Caco-2 (cell line): Measurements from ENCODE around the gene NEFH. TPM values are rescaled to one million over a fixed set of nuclear protein-coding genes. Genes with fewer than 3 reads are reported as not detected.

ENCODE experiments used
- BruUV-seq: library from RNA; stranded (reverse); fragments of 400-500 nt; replicated peaks from 2 replicates; lab custom pipeline; 2021; lab: Mats Ljungman, UMichigan
- CTCF ChIA-PET: fragments of 300-600 bp; sonication (Branson Sonifier 250); formaldehyde crosslinking; loops from one replicate; lab custom pipeline; 2022; ENCODE audit warnings: antibody characterized with exemption; lab: Charles Lee
- POLR2A ChIA-PET: fragments of 300-600 bp; sonication (Branson Sonifier 250); formaldehyde crosslinking; loops from one replicate; lab custom pipeline; 2022; ENCODE audit warnings: antibody characterized with exemption; lab: Charles Lee
- DNase-seq, 2 experiments: peaks; one replicate each; pipeline versions ENCODE4 v3.0.0 to v3.0.0-alpha.2; 2020 to 2022
- H3K27me3 ChIP-seq: replicated peaks from 2 replicates; pipeline ENCODE4 v1.6.0; 2011; ENCODE audit warnings: low read length; ENCODE audit not compliant: control insufficient read depth, insufficient read depth
- H3K36me3 ChIP-seq: 2 replicates; pipeline ENCODE4 v1.5.1; 2011; ENCODE audit warnings: low read length; ENCODE audit not compliant: control insufficient read depth, insufficient read depth
- H3K4me1 ChIP-seq: fragments of 250-450 bp; sonication (Bioruptor Pico); 2 replicates; pipeline ENCODE4 v1.5.1; 2020; ENCODE audit warnings: mild to moderate bottlenecking
- H3K4me3 ChIP-seq: 2 replicates; pipeline ENCODE4 v1.5.1; 2011; ENCODE audit warnings: low read depth, mild to moderate bottlenecking, control low read depth, low read length
- H3K9me3 ChIP-seq: fragments of 250-450 bp; sonication (Bioruptor Pico); 2 replicates; pipeline ENCODE4 v1.5.1; 2020; ENCODE audit warnings: mild to moderate bottlenecking, moderate library complexity
- H3K27ac Mint-ChIP-seq: one replicate; pipeline ENCODE4 v1.8.0; 2022; ENCODE audit warnings: mixed read lengths; ENCODE audit not compliant: unreplicated experiment
- H3K27me3 Mint-ChIP-seq: one replicate; pipeline ENCODE4 v1.8.0; 2022; ENCODE audit warnings: mixed read lengths; ENCODE audit not compliant: insufficient read depth, unreplicated experiment
- H3K36me3 Mint-ChIP-seq: one replicate; pipeline ENCODE4 v1.8.0; 2022; ENCODE audit warnings: mild to moderate bottlenecking, mixed read lengths; ENCODE audit not compliant: insufficient read depth, unreplicated experiment
- H3K4me1 Mint-ChIP-seq: one replicate; pipeline ENCODE4 v1.8.0; 2022; ENCODE audit warnings: low read depth, mixed read lengths; ENCODE audit not compliant: unreplicated experiment
- H3K4me3 Mint-ChIP-seq: one replicate; pipeline ENCODE4 v1.8.0; 2022; ENCODE audit warnings: mild to moderate bottlenecking, moderate library complexity, mixed read lengths; ENCODE audit not compliant: unreplicated experiment
- H3K9me3 Mint-ChIP-seq: one replicate; pipeline ENCODE4 v1.8.0; 2022; ENCODE audit warnings: mixed read lengths; ENCODE audit not compliant: unreplicated experiment
- intact Hi-C: fragments of 100-400 bp; cut with micrococcal nuclease; formaldehyde crosslinking; loops from one replicate; pipeline ENCODE4 v1.10.0; 2022; ENCODE audit not compliant: unreplicated experiment
- total RNA-seq: library from RNA; stranded (reverse); gene quantifications from 2 replicates; pipeline ENCODE4 v1.2.3, GENCODE V29; 2022
- TF ChIP-seq, protein P1 (sequence below), 2 experiments: fragments of 200-600 bp in 1 of 2; IDR thresholded peaks; 1 replicate in 1 of 2; 2 replicates in 1 of 2; pipeline versions ENCODE4 v1.5.1 to v1.8.0; 2011 to 2022; ENCODE audit warnings: antibody characterized with exemption in 1 of 2, control low read depth in 1 of 2, inconsistent platforms in 1 of 2, low read depth in 1 of 2, low read length in 1 of 2, mild to moderate bottlenecking in 1 of 2, moderate library complexity in 1 of 2; ENCODE audit not compliant: insufficient read depth in 1 of 2, severe bottlenecking in 1 of 2, unreplicated experiment in 1 of 2

NEFH gene
- total RNA-seq, 1 experiment from 2014 or later = not detected

DNA sequence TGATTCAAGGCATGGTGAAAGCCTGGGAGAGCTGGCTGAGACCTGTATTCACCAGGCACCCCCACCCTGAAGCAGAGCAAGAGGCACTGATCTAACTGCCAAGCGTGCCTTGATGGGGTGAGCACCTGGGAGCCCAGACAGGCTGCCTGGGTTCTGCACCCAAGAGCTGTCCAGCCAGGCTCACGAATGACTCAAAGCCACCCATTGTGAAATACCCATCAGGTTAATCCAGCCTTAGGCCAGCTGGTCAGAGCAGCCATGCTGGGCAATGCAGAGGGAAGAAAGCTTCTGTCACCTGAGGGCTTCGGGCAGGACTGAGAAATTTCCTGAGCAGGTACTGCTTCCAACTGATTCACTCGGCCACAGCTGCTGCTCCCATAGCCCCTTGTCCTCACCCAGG lies 51.4 kb downstream of the NEFH start:
- H3K36me3 Mint-ChIP-seq = peaks cover 55% of the 10 kb centered on the region
- Histone ChIP-seq H3K36me3 (peaks cover 8% of the 10 kb centered on the region), H3K9me3 (no peaks in the 10 kb centered on the region), H3K4me3 (no peak overlapping the region), H3K4me1 (no peaks in the 10 kb centered on the region), H3K27me3 (no peaks in the 10 kb centered on the region)
- no peak overlapping the region for H3K4me3 Mint-ChIP-seq
- DNase-seq = no peak
- ChIA-PET POLR2A (no interaction called here), CTCF (no interaction called here)
- H3K27me3 Mint-ChIP-seq = no peaks in the 10 kb centered on the region
- no peaks in the 10 kb centered on the region for H3K4me1 Mint-ChIP-seq
- no peaks in the 10 kb centered on the region for H3K9me3 Mint-ChIP-seq
- TF ChIP-seq, protein P1, sequence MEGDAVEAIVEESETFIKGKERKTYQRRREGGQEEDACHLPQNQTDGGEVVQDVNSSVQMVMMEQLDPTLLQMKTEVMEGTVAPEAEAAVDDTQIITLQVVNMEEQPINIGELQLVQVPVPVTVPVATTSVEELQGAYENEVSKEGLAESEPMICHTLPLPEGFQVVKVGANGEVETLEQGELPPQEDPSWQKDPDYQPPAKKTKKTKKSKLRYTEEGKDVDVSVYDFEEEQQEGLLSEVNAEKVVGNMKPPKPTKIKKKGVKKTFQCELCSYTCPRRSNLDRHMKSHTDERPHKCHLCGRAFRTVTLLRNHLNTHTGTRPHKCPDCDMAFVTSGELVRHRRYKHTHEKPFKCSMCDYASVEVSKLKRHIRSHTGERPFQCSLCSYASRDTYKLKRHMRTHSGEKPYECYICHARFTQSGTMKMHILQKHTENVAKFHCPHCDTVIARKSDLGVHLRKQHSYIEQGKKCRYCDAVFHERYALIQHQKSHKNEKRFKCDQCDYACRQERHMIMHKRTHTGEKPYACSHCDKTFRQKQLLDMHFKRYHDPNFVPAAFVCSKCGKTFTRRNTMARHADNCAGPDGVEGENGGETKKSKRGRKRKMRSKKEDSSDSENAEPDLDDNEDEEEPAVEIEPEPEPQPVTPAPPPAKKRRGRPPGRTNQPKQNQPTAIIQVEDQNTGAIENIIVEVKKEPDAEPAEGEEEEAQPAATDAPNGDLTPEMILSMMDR (IDR thresholded peaks at IDR 0.05; ENCODE audit: insufficient read depth in 1 of 2, low read depth in 1 of 2, low read length in 1 of 2, severe bottlenecking in 1 of 2, unreplicated experiment in 1 of 2) = no peak
- BruUV-seq = no TSS peak
- intact Hi-C loops = no loop called here
- no peak overlapping the region for H3K27ac Mint-ChIP-seq

DNA sequence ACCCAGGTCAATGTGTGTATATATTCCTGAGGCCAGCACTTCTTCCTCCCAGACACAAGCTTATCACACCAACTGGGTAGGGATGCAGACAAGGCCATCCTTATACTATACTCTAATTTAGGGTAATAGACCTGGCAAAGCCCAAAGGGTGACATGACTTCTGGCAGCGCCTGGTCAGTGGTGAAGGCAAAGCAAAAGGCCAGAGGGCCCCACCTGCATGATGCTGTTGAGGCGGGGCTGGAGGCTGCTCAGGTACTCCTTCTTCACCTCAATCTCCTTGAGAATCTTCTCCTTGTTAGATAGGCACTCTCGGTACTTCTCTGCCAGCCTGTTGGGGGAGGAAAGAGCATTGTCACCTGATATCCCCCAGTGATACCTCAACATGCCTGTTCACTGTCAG lies 56.4 kb downstream of the NEFH start:
- peaks cover 1% of the 10 kb centered on the region for H3K36me3 ChIP-seq
- ChIA-PET CTCF (interaction anchor here (0.5 kb wide), 1 partner anchor 45 kb away, joined by 3 read pairs; no protein-coding TSS in a partner anchor), POLR2A (no interaction called here)
- no peaks in the 10 kb centered on the region for H3K9me3 Mint-ChIP-seq
- no peak overlapping the region for H3K27ac Mint-ChIP-seq
- no peak overlapping the region for H3K4me3 ChIP-seq
- DNase-seq = no peak
- intact Hi-C loops = no loop called here
- H3K36me3 Mint-ChIP-seq = peaks cover 83% of the 10 kb centered on the region
- H3K27me3 ChIP-seq = no peaks in the 10 kb centered on the region
- no peaks in the 10 kb centered on the region for H3K27me3 Mint-ChIP-seq
- H3K4me1 ChIP-seq = no peaks in the 10 kb centered on the region
- no TSS peak for BruUV-seq
- no peak overlapping the region for H3K4me3 Mint-ChIP-seq
- H3K9me3 ChIP-seq = no peaks in the 10 kb centered on the region
- TF ChIP-seq, protein P1 (IDR thresholded peaks at IDR 0.05; ENCODE audit: insufficient read depth in 1 of 2, low read depth in 1 of 2, low read length in 1 of 2, severe bottlenecking in 1 of 2, unreplicated experiment in 1 of 2) = no peak
- H3K4me1 Mint-ChIP-seq = no peaks in the 10 kb centered on the region

DNA sequence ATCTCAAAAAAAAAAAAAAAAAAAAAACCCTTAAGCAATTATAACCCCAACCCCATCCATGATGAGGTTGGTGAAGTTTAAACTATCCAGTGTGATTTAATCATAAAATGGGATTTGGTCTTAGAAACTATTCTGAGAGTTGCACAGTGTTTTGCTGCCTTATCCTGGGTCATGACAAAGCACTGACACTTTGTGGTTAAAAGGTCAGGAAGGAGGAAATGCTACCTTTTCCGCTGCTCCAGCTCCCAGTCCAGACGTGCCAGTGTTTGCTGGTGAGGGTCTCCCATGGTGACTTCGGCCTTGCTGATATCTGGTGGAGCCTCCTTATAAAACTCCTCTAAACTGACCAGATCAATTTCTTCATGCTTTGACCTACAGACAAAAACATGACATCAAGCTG lies 59.1 kb downstream of the NEFH start:
- TF ChIP-seq, protein P1 (IDR thresholded peaks at IDR 0.05; ENCODE audit: insufficient read depth in 1 of 2, low read depth in 1 of 2, low read length in 1 of 2, severe bottlenecking in 1 of 2, unreplicated experiment in 1 of 2) = no peak
- H3K27ac Mint-ChIP-seq = no peak overlapping the region
- Histone ChIP-seq H3K9me3 (no peaks in the 10 kb centered on the region), H3K4me1 (no peaks in the 10 kb centered on the region), H3K4me3 (no peak overlapping the region), H3K36me3 (no peaks in the 10 kb centered on the region; the same call in 1 of the 2 replicates), H3K27me3 (no peaks in the 10 kb centered on the region)
- no peak overlapping the region for H3K4me3 Mint-ChIP-seq
- CTCF ChIA-PET = interaction anchor here (0.7 kb wide), 1 partner anchor 32 kb away, joined by 5 read pairs; no protein-coding TSS in a partner anchor
- H3K9me3 Mint-ChIP-seq = no peaks in the 10 kb centered on the region
- POLR2A ChIA-PET = interaction anchor here (1.1 kb wide), 1 partner anchor 14 kb away, joined by 3 read pairs; no protein-coding TSS in a partner anchor
- H3K4me1 Mint-ChIP-seq = no peaks in the 10 kb centered on the region
- H3K36me3 Mint-ChIP-seq = peaks cover 77% of the 10 kb centered on the region
- no TSS peak for BruUV-seq
- H3K27me3 Mint-ChIP-seq = no peaks in the 10 kb centered on the region
- intact Hi-C loops = no loop called here
- no peak for DNase-seq

Other genes starting within 250 kb of the NEFH start
- 47.7 and 49.6 TPM in 2 replicates for gene RHBDD3, start 212.2 kb upstream of the NEFH start, total RNA-seq
- gene EWSR1, start 211.9 kb upstream of the NEFH start, total RNA-seq = 343 and 358 TPM in 2 replicates
- gene GAS2L1, start 173.6 kb upstream of the NEFH start, total RNA-seq = 20.4 and 21.1 TPM in 2 replicates
- gene RASL10A, start 164.5 kb upstream of the NEFH start, total RNA-seq = 1.1 and 1.8 TPM in 2 replicates
- 101 and 102 TPM in 2 replicates for gene AP1B1, start 91.6 kb upstream of the NEFH start, total RNA-seq
- gene RFPL1, start 41.6 kb upstream of the NEFH start, total RNA-seq = not detected in 2 replicates
- gene THOC5, start 73.5 kb downstream of the NEFH start, total RNA-seq = 61.1 and 74.6 TPM in 2 replicates
- 81.8 and 102 TPM in 2 replicates for gene NIPSNAP1, start 100.9 kb downstream of the NEFH start, total RNA-seq
- 53.2 and 56.5 TPM in 2 replicates for gene NF2, start 123.4 kb downstream of the NEFH start, total RNA-seq
- not detected in 2 replicates for gene CABP7, start 239.8 kb downstream of the NEFH start, total RNA-seq